HUES48 (cell line): ENCODE results near the gene XXYLT1.

Source experiments
- H3K27ac ChIP-seq: one replicate; pipeline ENCODE4 v1.7.0; 2013; ENCODE audit warnings: low read depth, low read length, inconsistent platforms
- H3K27me3 ChIP-seq: 2 replicates; pipeline ENCODE4 v1.6.1; 2013; ENCODE audit warnings: mild to moderate bottlenecking, low read length; ENCODE audit not compliant: control insufficient read depth, insufficient read depth
- H3K36me3 ChIP-seq: 2 replicates; pipeline ENCODE4 v1.6.1; 2013; ENCODE audit warnings: low read length; ENCODE audit not compliant: control insufficient read depth, insufficient read depth
- H3K4me1 ChIP-seq: 2 replicates; pipeline ENCODE4 v1.6.1; 2013; ENCODE audit warnings: mild to moderate bottlenecking, low read length; ENCODE audit not compliant: control insufficient read depth, insufficient read depth
- H3K4me3 ChIP-seq: 2 replicates; pipeline ENCODE4 v1.5.1; 2013; ENCODE audit warnings: mild to moderate bottlenecking, low read depth, low read length
- H3K9ac ChIP-seq: 2 replicates; pipeline ENCODE4 v1.6.1; 2013; ENCODE audit warnings: mild to moderate bottlenecking, low read depth, low read length, moderate library complexity
- H3K9me3 ChIP-seq: 2 replicates; pipeline ENCODE4 v1.6.1; 2013; ENCODE audit warnings: low read length; ENCODE audit not compliant: control insufficient read depth, insufficient read depth

The XXYLT1 gene

GRCh38 chr3:195256639-195257453 lies 14.1 kb downstream of the XXYLT1 start:
- no peaks in the 10 kb centered on the region for H3K9me3 ChIP-seq
- H3K27ac ChIP-seq = no peak overlapping the region
- no peaks in the 10 kb centered on the region for H3K27me3 ChIP-seq
- H3K36me3 ChIP-seq = no peaks in the 10 kb centered on the region; the same call in 1 of the 2 replicates
- H3K4me3 ChIP-seq = no peak overlapping the region
- H3K4me1 ChIP-seq = peaks cover 50% of the 10 kb centered on the region
- H3K9ac ChIP-seq = no peak overlapping the region

GRCh38 chr3:195255571-195256501 lies 15.1 kb downstream of the XXYLT1 start:
- Histone ChIP-seq H3K4me1 (peaks cover 57% of the 10 kb centered on the region), H3K27ac (no peak overlapping the region), H3K4me3 (no peak overlapping the region), H3K9me3 (no peaks in the 10 kb centered on the region), H3K36me3 (no peaks in the 10 kb centered on the region; the same call in 1 of the 2 replicates), H3K27me3 (no peaks in the 10 kb centered on the region), H3K9ac (no peak overlapping the region)

GRCh38 chr3:195255176-195255500 lies 15.8 kb downstream of the XXYLT1 start:
- no peak overlapping the region for H3K27ac ChIP-seq
- H3K27me3 ChIP-seq = no peaks in the 10 kb centered on the region
- no peaks in the 10 kb centered on the region; the same call in 1 of the 2 replicates for H3K36me3 ChIP-seq
- H3K4me1 ChIP-seq = peaks cover 55% of the 10 kb centered on the region
- H3K9ac ChIP-seq = no peak overlapping the region
- no peaks in the 10 kb centered on the region for H3K9me3 ChIP-seq
- H3K4me3 ChIP-seq = no peak overlapping the region

- no peak overlapping the region for H3K4me3 ChIP-seq
- no peaks in the 10 kb centered on the region for H3K9me3 ChIP-seq
- H3K36me3 ChIP-seq = no peaks in the 10 kb centered on the region; the same call in 1 of the 2 replicates
- H3K4me1 ChIP-seq = peaks cover 55% of the 10 kb centered on the region
- no peaks in the 10 kb centered on the region for H3K27me3 ChIP-seq
- H3K9ac ChIP-seq = no peak overlapping the region
- H3K27ac ChIP-seq = no peak overlapping the region
These were observed 16.3 kb downstream of the XXYLT1 start for GRCh38 chr3:195254454-195255175.

- no peaks in the 10 kb centered on the region; the same call in 1 of the 2 replicates for H3K36me3 ChIP-seq
- no peaks in the 10 kb centered on the region for H3K9me3 ChIP-seq
- no peak overlapping the region for H3K4me3 ChIP-seq
- no peak overlapping the region for H3K27ac ChIP-seq
- no peaks in the 10 kb centered on the region for H3K27me3 ChIP-seq
- H3K9ac ChIP-seq = no peak overlapping the region
- peaks cover 48% of the 10 kb centered on the region for H3K4me1 ChIP-seq
These were observed 17.0 kb downstream of the XXYLT1 start for GRCh38 chr3:195253923-195254432.

- H3K9ac ChIP-seq = no peak overlapping the region
- no peak overlapping the region for H3K27ac ChIP-seq
- no peaks in the 10 kb centered on the region; the same call in 1 of the 2 replicates for H3K36me3 ChIP-seq
- H3K9me3 ChIP-seq = no peaks in the 10 kb centered on the region
- H3K27me3 ChIP-seq = no peaks in the 10 kb centered on the region
- no peak overlapping the region for H3K4me3 ChIP-seq
- peaks cover 34% of the 10 kb centered on the region for H3K4me1 ChIP-seq
These were observed 19.5 kb downstream of the XXYLT1 start for GRCh38 chr3:195251336-195252065.

- peaks cover 3% of the 10 kb centered on the region; the same call in 1 of the 2 replicates for H3K36me3 ChIP-seq
- no peak overlapping the region for H3K4me3 ChIP-seq
- H3K4me1 ChIP-seq = peaks cover 29% of the 10 kb centered on the region
- no peak overlapping the region for H3K9ac ChIP-seq
- no peak overlapping the region for H3K27ac ChIP-seq
- no peaks in the 10 kb centered on the region for H3K9me3 ChIP-seq
- H3K27me3 ChIP-seq = no peaks in the 10 kb centered on the region
These were observed 20.3 kb downstream of the XXYLT1 start for GRCh38 chr3:195250473-195251251.

GRCh38 chr3:195249858-195250464 lies 21.0 kb downstream of the XXYLT1 start:
- Histone ChIP-seq H3K27ac (no peak overlapping the region), H3K9me3 (no peaks in the 10 kb centered on the region), H3K4me1 (peaks cover 27% of the 10 kb centered on the region), H3K9ac (no peak overlapping the region), H3K4me3 (no peak overlapping the region), H3K27me3 (no peaks in the 10 kb centered on the region), H3K36me3 (peaks cover 3% of the 10 kb centered on the region; the same call in 1 of the 2 replicates)

GRCh38 chr3:195249057-195249770 lies 21.7 kb downstream of the XXYLT1 start:
- Histone ChIP-seq H3K27ac (no peak overlapping the region), H3K36me3 (peaks cover 3% of the 10 kb centered on the region; the same call in 1 of the 2 replicates), H3K9me3 (no peaks in the 10 kb centered on the region), H3K27me3 (no peaks in the 10 kb centered on the region), H3K9ac (no peak overlapping the region), H3K4me1 (peaks cover 26% of the 10 kb centered on the region), H3K4me3 (no peak overlapping the region)
